IMR-90 (cell line): ENCODE measurements around the gene RAB11A. TPM values are rescaled to one million over a fixed set of nuclear protein-coding genes. Genes with fewer than 3 reads are reported as not detected.

Experiments
- ATAC-seq: fragments of 200-7000 bp; cut with Tn5 transposase; 2 replicates; pipeline ENCODE4 v1.9.1; 2020; ENCODE audit warnings: low read depth, mild to moderate bottlenecking, moderate library complexity
- BruUV-seq: library from RNA; stranded (reverse); fragments of 400-500 nt; replicated peaks from 2 replicates; lab custom pipeline; 2021; lab: Mats Ljungman, UMichigan
- CTCF ChIA-PET: fragments of 300-600 bp; formaldehyde crosslinking; extraction: SDS; loops from one replicate; lab custom pipeline; 2021; ENCODE audit warnings: antibody characterized with exemption; lab: Yijun Ruan, JAX
- POLR2A ChIA-PET: fragments of 300-600 bp; sonication (Branson Sonifier 250); formaldehyde crosslinking; loops from one replicate; lab custom pipeline; 2022; ENCODE audit warnings: antibody characterized with exemption; ENCODE audit not compliant: unreplicated experiment; lab: Charles Lee
- DNase-seq: peaks from one replicate; pipeline ENCODE4 v3.0.0; 2013
- H2AFZ ChIP-seq: replicated peaks from 2 replicates; pipeline ENCODE3; 2013; ENCODE audit warnings: low read length, mild to moderate bottlenecking; ENCODE audit not compliant: poor library complexity
- H2AK5ac ChIP-seq: 2 replicates; pipeline ENCODE4 v1.6.1; 2013; ENCODE audit warnings: low read depth, low read length, inconsistent platforms
- H2AK9ac ChIP-seq: replicated peaks from 2 replicates; pipeline ENCODE3; 2013; ENCODE audit warnings: mild to moderate bottlenecking, low read depth, low read length, moderate library complexity; ENCODE audit not compliant: poor library complexity
- H2BK120ac ChIP-seq: 2 replicates; pipeline ENCODE4 v1.6.1; 2013; ENCODE audit warnings: low read depth, low read length, inconsistent platforms
- H2BK15ac ChIP-seq: 3 replicates; pipeline ENCODE4 v1.6.1; 2013; ENCODE audit warnings: low read depth, low read length, inconsistent platforms
- H2BK20ac ChIP-seq: 2 replicates; pipeline ENCODE4 v1.6.1; 2013; ENCODE audit warnings: low read depth, mild to moderate bottlenecking, inconsistent platforms, low read length, moderate library complexity
- H2BK5ac ChIP-seq: 2 replicates; pipeline ENCODE4 v1.6.1; 2013; ENCODE audit warnings: mild to moderate bottlenecking, low read depth, low read length, inconsistent platforms; ENCODE audit not compliant: poor library complexity, severe bottlenecking
- H3K14ac ChIP-seq: replicated peaks from 2 replicates; pipeline ENCODE4 v1.6.1; 2013; ENCODE audit warnings: low read depth, low read length, inconsistent platforms
- H3K18ac ChIP-seq: 2 replicates; pipeline ENCODE4 v1.6.1; 2013; ENCODE audit warnings: low read depth, low read length, control low read depth
- H3K23ac ChIP-seq: 2 replicates; pipeline ENCODE4 v1.6.1; 2013; ENCODE audit warnings: low read depth, low read length, inconsistent platforms
- H3K27ac ChIP-seq: 2 replicates; pipeline ENCODE4 v1.5.1; 2013; ENCODE audit warnings: mild to moderate bottlenecking, control low read depth, low read length; ENCODE audit not compliant: insufficient read depth
- H3K27me3 ChIP-seq: 2 replicates; pipeline ENCODE4 v1.6.1; 2013; ENCODE audit warnings: low read length; ENCODE audit not compliant: control insufficient read depth, insufficient read depth
- H3K36me3 ChIP-seq: 2 replicates; pipeline ENCODE4 v1.6.1; 2013; ENCODE audit warnings: low read length, mixed read lengths; ENCODE audit not compliant: control insufficient read depth, insufficient read depth
- H3K4ac ChIP-seq: 2 replicates; pipeline ENCODE4 v1.6.1; 2013; ENCODE audit warnings: low read depth, low read length, inconsistent platforms
- H3K4me1 ChIP-seq: 2 replicates; pipeline ENCODE4 v1.6.1; 2013; ENCODE audit warnings: low read length, mixed read lengths; ENCODE audit not compliant: control insufficient read depth, insufficient read depth
- H3K4me2 ChIP-seq: 2 replicates; pipeline ENCODE4 v1.6.1; 2013; ENCODE audit warnings: low read depth, mild to moderate bottlenecking, control low read depth, low read length, moderate library complexity
- H3K4me3 ChIP-seq: 2 replicates; pipeline ENCODE4 v1.5.1; 2013; ENCODE audit warnings: low read depth, mild to moderate bottlenecking, control low read depth, low read length, moderate library complexity; ENCODE audit not compliant: insufficient read depth
- H3K56ac ChIP-seq: 2 replicates; pipeline ENCODE4 v1.6.1; 2013; ENCODE audit warnings: low read length, inconsistent platforms; ENCODE audit not compliant: insufficient read depth; ENCODE audit errors: extremely low read depth
- H3K79me1 ChIP-seq, 2 experiments: 2 replicates each; pipeline ENCODE4 v1.6.1; 2013; ENCODE audit warnings: low read length in 2 of 2, inconsistent platforms in 1 of 2, low read depth in 1 of 2
- H3K9ac ChIP-seq: 2 replicates; pipeline ENCODE4 v1.6.1; 2013; ENCODE audit warnings: low read depth, low read length, control low read depth
- H3K9me1 ChIP-seq: 2 replicates; pipeline ENCODE4 v1.6.1; 2013; ENCODE audit warnings: low read length, inconsistent platforms; ENCODE audit not compliant: insufficient read depth
- H3K9me3 ChIP-seq: 2 replicates; pipeline ENCODE4 v1.6.1; 2013; ENCODE audit warnings: low read length; ENCODE audit not compliant: control insufficient read depth, insufficient read depth
- H4K20me1 ChIP-seq: 2 replicates; pipeline ENCODE4 v1.6.1; 2013; ENCODE audit warnings: low read length, inconsistent platforms; ENCODE audit not compliant: insufficient read depth
- H4K5ac ChIP-seq: 2 replicates; pipeline ENCODE4 v1.6.1; 2013; ENCODE audit warnings: mild to moderate bottlenecking, low read depth, low read length, control low read depth
- H4K8ac ChIP-seq, 2 experiments: 2 replicates each; pipeline ENCODE4 v1.6.1; 2013; ENCODE audit warnings: low read depth in 2 of 2, low read length in 2 of 2, control low read depth in 1 of 2, inconsistent platforms in 1 of 2
- H4K91ac ChIP-seq: 2 replicates; pipeline ENCODE4 v1.6.1; 2013; ENCODE audit warnings: low read depth, low read length, inconsistent platforms; ENCODE audit not compliant: insufficient read depth
- BHLHE40 ChIP-seq: fragments of 150-350 bp; IDR thresholded peaks from 2 replicates; pipeline ENCODE4 v1.6.1; 2016; ENCODE audit warnings: mild to moderate bottlenecking, low read depth, low read length
- CEBPB ChIP-seq: IDR thresholded peaks from 2 replicates; pipeline ENCODE4 v1.6.1; 2012; ENCODE audit warnings: low read depth, low read length, improper control_type of control experiment
- CHD1 ChIP-seq: IDR thresholded peaks from 2 replicates; pipeline ENCODE4 v1.6.1; 2012; ENCODE audit warnings: low read depth, low read length, improper control_type of control experiment
- CTCF ChIP-seq: conservative IDR thresholded peaks from 2 replicates; pipeline ENCODE4 v1.5.1; 2012; ENCODE audit warnings: mild to moderate bottlenecking, low read depth, low read length, improper control_type of control experiment
- FOS ChIP-seq: fragments of 150-350 bp; IDR thresholded peaks from 2 replicates; pipeline ENCODE4 v1.6.1; 2016; ENCODE audit warnings: low read depth, low read length
- MAFK ChIP-seq: IDR thresholded peaks from 2 replicates; pipeline ENCODE4 v1.6.1; 2012; ENCODE audit warnings: low read depth, low read length, improper control_type of control experiment
- MAZ ChIP-seq: IDR thresholded peaks from 2 replicates; pipeline ENCODE4 v1.6.1; 2012; ENCODE audit warnings: low read depth, mild to moderate bottlenecking, low read length, improper control_type of control experiment, moderate library complexity, borderline replicate concordance
- MXI1 ChIP-seq: IDR thresholded peaks from 2 replicates; pipeline ENCODE4 v1.6.1; 2012; ENCODE audit warnings: low read depth, mild to moderate bottlenecking, low read length, moderate library complexity, borderline replicate concordance
- NFE2L2 ChIP-seq: fragments of 150-350 bp; IDR thresholded peaks from 2 replicates; pipeline ENCODE4 v1.6.1; 2016; ENCODE audit warnings: low read depth, mild to moderate bottlenecking, low read length
- POLR2A ChIP-seq: IDR thresholded peaks from 2 replicates; pipeline ENCODE4 v1.6.1; 2012; ENCODE audit warnings: mild to moderate bottlenecking, low read depth, low read length
- RAD21 ChIP-seq: IDR thresholded peaks from 2 replicates; pipeline ENCODE4 v1.6.1; 2012; ENCODE audit warnings: low read length, improper control_type of control experiment
- RCOR1 ChIP-seq: IDR thresholded peaks from 2 replicates; pipeline ENCODE4 v1.6.1; 2012; ENCODE audit warnings: mild to moderate bottlenecking, low read length, improper control_type of control experiment; ENCODE audit not compliant: insufficient replicate concordance
- RFX5 ChIP-seq: IDR thresholded peaks from 2 replicates; pipeline ENCODE4 v1.8.0; 2012; ENCODE audit warnings: low read depth, mild to moderate bottlenecking, low read length, moderate library complexity
- SMC3 ChIP-seq: fragments of 150-350 bp; IDR thresholded peaks from 2 replicates; pipeline ENCODE4 v1.6.1; 2016; ENCODE audit warnings: low read depth, mild to moderate bottlenecking, antibody characterized with exemption, low read length, moderate library complexity
- USF2 ChIP-seq: fragments of 150-350 bp; IDR thresholded peaks from 2 replicates; pipeline ENCODE4 v1.6.1; 2017; ENCODE audit warnings: mild to moderate bottlenecking, antibody characterized with exemption, low read length, low read depth
- WGBS, 2 experiments: methylation state at CpG; one replicate each; pipeline versions ENCODE4 v1.1.5 to v1.1.7; 2013; ENCODE audit warnings: missing lambda C conversion rate in 2 of 2; ENCODE audit not compliant: insufficient read length in 1 of 2; ENCODE audit errors: extremely low coverage in 2 of 2; 5-methylcytosine and 5-hydroxymethylcytosine counted together
- dilution Hi-C: fragments of 300-500 bp; cut with HindIII; formaldehyde crosslinking; loops from one replicate; pipeline ENCODE4 v1.14.3; 2018; ENCODE audit warnings: low sequenced_read_pairs; ENCODE audit not compliant: unreplicated experiment
- in situ Hi-C: fragments of 300-500 bp; cut with MboI; formaldehyde crosslinking; loops from 3 replicates; pipeline ENCODE4 v1.14.3; 2019; ENCODE audit warnings: low sequenced_read_pairs, inconsistent platforms, mixed read lengths
- intact Hi-C: fragments of 100-400 bp; cut with micrococcal nuclease; formaldehyde crosslinking; loops from 2 replicates; pipeline ENCODE4 v1.10.0; 2022
- polyA plus RNA-seq, 3 experiments: library from polyadenylated mRNA; depleted of rRNA; stranded (reverse); fragments of >200 nt; gene quantifications; 2 replicates each; pipeline ENCODE4 v1.2.3, GENCODE V29; 2012; ENCODE audit warnings: low replicate concordance in 1 of 3
- total RNA-seq: library from RNA; depleted of rRNA; stranded (reverse); fragments of >200 nt; gene quantifications from 2 replicates; pipeline ENCODE4 v1.2.3, GENCODE V29; 2012
- TF ChIP-seq, protein P1 (sequence below): fragments of 150-350 bp; IDR thresholded peaks from 2 replicates; pipeline ENCODE4 v1.6.1; 2016; ENCODE audit warnings: low read depth, mild to moderate bottlenecking, low read length, moderate library complexity, borderline replicate concordance

Gene RAB11A
- total and polyA plus RNA-seq, 2 of the 4 experiments (the other 2 are of a cell fraction), result 341 to 462 TPM

GRCh38 chr15:65914386-65914785 lies 45.1 kb downstream of the RAB11A start:
- H2BK15ac ChIP-seq, result no peak overlapping the region
- CTCF ChIA-PET, result no interaction called here
- H2AFZ ChIP-seq, result no peak overlapping the region
- no peak overlapping the region for H3K23ac ChIP-seq
- no peak overlapping the region for H4K5ac ChIP-seq
- H3K9ac ChIP-seq, result no peak overlapping the region
- H3K4ac ChIP-seq, result no peak overlapping the region
- no peak overlapping the region for H2BK5ac ChIP-seq
- peaks cover 5% of the 10 kb centered on the region; the same call in 1 of the 2 replicates for H3K4me1 ChIP-seq
- H3K27me3 ChIP-seq, result no peaks in the 10 kb centered on the region
- no peak overlapping the region for H3K14ac ChIP-seq
- H3K36me3 ChIP-seq, result peaks cover 12% of the 10 kb centered on the region
- H3K79me1 ChIP-seq, result no peaks in the 10 kb centered on the region
- no peak overlapping the region for H3K27ac ChIP-seq
- no peak overlapping the region for H4K8ac ChIP-seq
- no TSS peak for BruUV-seq
- POLR2A ChIA-PET, result no interaction called here
- dilution Hi-C loops, result no loop called here
- no peak for DNase-seq
- H3K9me3 ChIP-seq, result no peaks in the 10 kb centered on the region
- H2BK120ac ChIP-seq, result no peak overlapping the region
- ATAC-seq, result no peak
- no CpG with 5 or more reads among the region's 4 CpGs for WGBS, 2 experiments
- in situ Hi-C loops, result loop anchor here (25.0 kb wide), 1 partner anchor 573 kb away; the partner anchor contains the start of gene SNAPC5
- H2BK20ac ChIP-seq, result no peak overlapping the region
- no peak overlapping the region for H3K4me3 ChIP-seq
- no peak overlapping the region for H2AK9ac ChIP-seq
- TF ChIP-seq SMC3 (no peak), RCOR1 (no peak), USF2 (no peak), RFX5 (no peak), MAZ (no peak), MAFK (no peak), POLR2A (no peak), RAD21 (no peak), MXI1 (no peak), NFE2L2 (no peak), CEBPB (no peak), FOS (no peak), BHLHE40 (no peak), CTCF (no peak), CHD1 (no peak)
- TF ChIP-seq, protein P1, sequence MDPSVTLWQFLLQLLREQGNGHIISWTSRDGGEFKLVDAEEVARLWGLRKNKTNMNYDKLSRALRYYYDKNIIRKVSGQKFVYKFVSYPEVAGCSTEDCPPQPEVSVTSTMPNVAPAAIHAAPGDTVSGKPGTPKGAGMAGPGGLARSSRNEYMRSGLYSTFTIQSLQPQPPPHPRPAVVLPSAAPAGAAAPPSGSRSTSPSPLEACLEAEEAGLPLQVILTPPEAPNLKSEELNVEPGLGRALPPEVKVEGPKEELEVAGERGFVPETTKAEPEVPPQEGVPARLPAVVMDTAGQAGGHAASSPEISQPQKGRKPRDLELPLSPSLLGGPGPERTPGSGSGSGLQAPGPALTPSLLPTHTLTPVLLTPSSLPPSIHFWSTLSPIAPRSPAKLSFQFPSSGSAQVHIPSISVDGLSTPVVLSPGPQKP, result no peak
- H3K18ac ChIP-seq, result no peak overlapping the region
- no peak overlapping the region for H3K4me2 ChIP-seq
- peaks cover 11% of the 10 kb centered on the region; the same call in 1 of the 2 replicates for H3K9me1 ChIP-seq
- peaks cover 9% of the 10 kb centered on the region; the same call in 1 of the 2 replicates for H4K20me1 ChIP-seq
- H4K91ac ChIP-seq, result no peak overlapping the region
- H2AK5ac ChIP-seq, result no peak overlapping the region
- intact Hi-C loops, result no loop called here
- no peak overlapping the region for H3K56ac ChIP-seq
